GM23338 (cell line): ENCODE results near the gene ALDH6A1. TPM values are rescaled to one million over a fixed set of nuclear protein-coding genes. Genes with fewer than 3 reads are reported as not detected.

ENCODE experiments used
- ATAC-seq: fragments of 200-7000 bp; cut with Tn5 transposase; 3 replicates; pipeline ENCODE4 v1.9.1; 2020
- DNase-seq: peaks from one replicate; pipeline ENCODE4 v3.0.0-alpha.2; 2015; ENCODE audit warnings: low spot score
- H2AFZ ChIP-seq: fragments of 200-600 bp; sonication (generic); 2 replicates; pipeline ENCODE4 v1.8.0; 2016; ENCODE audit warnings: antibody characterized with exemption, mild to moderate bottlenecking, moderate library complexity
- H3F3A ChIP-seq: fragments of 200-600 bp; sonication (generic); replicated peaks from 2 replicates; pipeline ENCODE4 v1.8.0; 2017; ENCODE audit warnings: antibody characterized with exemption, mixed run types, low read depth
- H3K27ac ChIP-seq: fragments of 200-600 bp; sonication (generic); 2 replicates; pipeline ENCODE4 v1.6.1; 2016; ENCODE audit warnings: low read depth
- H3K27me3 ChIP-seq: fragments of 200-600 bp; sonication (generic); 2 replicates; pipeline ENCODE4 v1.8.0; 2016; ENCODE audit warnings: mild to moderate bottlenecking, mixed run types, moderate library complexity; ENCODE audit not compliant: insufficient read depth
- H3K36me3 ChIP-seq: fragments of 200-600 bp; sonication (generic); 2 replicates; pipeline ENCODE4 v1.8.0; 2016; ENCODE audit warnings: mild to moderate bottlenecking; ENCODE audit not compliant: insufficient read depth
- H3K4me1 ChIP-seq: fragments of 200-600 bp; sonication (generic); 2 replicates; pipeline ENCODE4 v1.8.0; 2016; ENCODE audit warnings: mild to moderate bottlenecking, moderate library complexity; ENCODE audit not compliant: insufficient read depth
- H3K4me2 ChIP-seq: fragments of 200-600 bp; sonication (generic); 2 replicates; pipeline ENCODE4 v1.7.1; 2017; ENCODE audit warnings: mixed run types
- H3K4me3 ChIP-seq: fragments of 200-600 bp; sonication (generic); 2 replicates; pipeline ENCODE4 v1.6.1; 2016; ENCODE audit warnings: mixed run types
- H3K79me2 ChIP-seq: fragments of 200-600 bp; sonication (generic); replicated peaks from 2 replicates; pipeline ENCODE4 v1.8.0; 2017; ENCODE audit warnings: mild to moderate bottlenecking; ENCODE audit not compliant: insufficient read depth
- H3K9me2 ChIP-seq: fragments of 200-600 bp; sonication (generic); 2 replicates; pipeline ENCODE4 v1.8.0; 2017; ENCODE audit not compliant: insufficient read depth
- H4K20me1 ChIP-seq: fragments of 200-600 bp; sonication (generic); replicated peaks from 2 replicates; pipeline ENCODE4 v1.8.0; 2017; ENCODE audit warnings: mild to moderate bottlenecking; ENCODE audit not compliant: insufficient read depth
- H3K27ac Mint-ChIP-seq: 2 replicates; pipeline ENCODE4 v1.8.0; 2020; ENCODE audit warnings: inconsistent platforms, mild to moderate bottlenecking, moderate library complexity, mixed read lengths
- H3K27me3 Mint-ChIP-seq: 3 replicates; pipeline ENCODE4 v1.8.0; 2022; ENCODE audit warnings: low read depth, mild to moderate bottlenecking, moderate library complexity, mixed read lengths, inconsistent platforms; ENCODE audit not compliant: insufficient read depth, poor library complexity
- H3K36me3 Mint-ChIP-seq: 3 replicates; pipeline ENCODE4 v1.8.0; 2021; ENCODE audit warnings: low read depth, mild to moderate bottlenecking, inconsistent platforms, moderate library complexity, mixed read lengths
- H3K4me1 Mint-ChIP-seq: 3 replicates; pipeline ENCODE4 v1.8.0; 2020; ENCODE audit warnings: mild to moderate bottlenecking, inconsistent platforms, mixed read lengths
- H3K4me3 Mint-ChIP-seq: 3 replicates; pipeline ENCODE4 v1.8.0; 2021; ENCODE audit warnings: moderate library complexity, mild to moderate bottlenecking, inconsistent platforms, mixed read lengths
- H3K9me3 Mint-ChIP-seq: 3 replicates; pipeline ENCODE4 v1.8.0; 2020; ENCODE audit warnings: moderate library complexity, mild to moderate bottlenecking, inconsistent platforms, mixed read lengths
- EZH2 ChIP-seq: fragments of 200-600 bp; sonication (generic); IDR thresholded peaks from one replicate; pipeline ENCODE4 v1.8.0; 2017; ENCODE audit warnings: antibody characterized with exemption, mild to moderate bottlenecking, low read depth; ENCODE audit not compliant: unreplicated experiment
- EZH2phosphoT487 ChIP-seq: fragments of 200-600 bp; sonication (generic); IDR thresholded peaks from one replicate; pipeline ENCODE4 v1.8.1; 2018; ENCODE audit warnings: antibody characterized with exemption; ENCODE audit not compliant: unreplicated experiment
- JUNB ChIP-seq: IDR thresholded peaks from one replicate; pipeline ENCODE4 v1.6.1; 2016; ENCODE audit warnings: antibody characterized with exemption; ENCODE audit not compliant: unreplicated experiment
- NANOG ChIP-seq: IDR thresholded peaks from 2 replicates; pipeline ENCODE4 v1.6.1; 2016; ENCODE audit warnings: antibody characterized with exemption, borderline replicate concordance
- POLR2AphosphoS5 ChIP-seq: IDR thresholded peaks from 2 replicates; pipeline ENCODE4 v1.6.1; 2016; ENCODE audit warnings: antibody characterized with exemption, low read depth
- REST ChIP-seq: IDR thresholded peaks from one replicate; pipeline ENCODE4 v1.6.1; 2018; ENCODE audit warnings: antibody characterized with exemption; ENCODE audit not compliant: unreplicated experiment
- STAT1 ChIP-seq: IDR thresholded peaks from one replicate; pipeline ENCODE4 v1.6.1; 2016; ENCODE audit warnings: antibody characterized with exemption; ENCODE audit not compliant: unreplicated experiment
- ZNF114 ChIP-seq: fragments of 250-450 bp; sonication (Bioruptor Pico); IDR thresholded peaks from 2 replicates; pipeline ENCODE4 v1.5.0; 2020; ENCODE audit warnings: mild to moderate bottlenecking, moderate library complexity
- ZNF331 ChIP-seq: fragments of 250-450 bp; sonication (Bioruptor Pico); IDR thresholded peaks from 2 replicates; pipeline ENCODE4 v1.5.0; 2020; ENCODE audit warnings: low read depth, mild to moderate bottlenecking, moderate library complexity
- polyA plus RNA-seq: library from polyadenylated mRNA; unstranded; fragments of >200 nt; fragmentation: Nextera tagmentation; extraction: Ambion mirVana; gene quantifications from 2 replicates; pipeline ENCODE4 v1.2.1, GENCODE V29; 2016
- total RNA-seq: library from RNA; depleted of rRNA; stranded (reverse); fragments of >200 nt; shearing (Covaris generic); gene quantifications from 2 replicates; pipeline ENCODE4 v1.2.3, GENCODE V29; 2014
- TF ChIP-seq, protein P1 (sequence below), 2 experiments: fragments of 200-600 bp in 1 of 2; sonication (generic) in 1 of 2; conservative IDR thresholded peaks; 2 replicates each; pipeline versions ENCODE4 v1.5.1 to v1.6.1; 2016 to 2017; ENCODE audit warnings: antibody characterized with exemption in 2 of 2, low read depth in 2 of 2, mild to moderate bottlenecking in 2 of 2, moderate library complexity in 1 of 2
- TF ChIP-seq, protein P2 (sequence below): IDR thresholded peaks from 2 replicates; pipeline ENCODE4 v1.6.1; 2016; ENCODE audit warnings: antibody characterized with exemption
- TF ChIP-seq, protein P3 (sequence below): fragments of 250-450 bp; sonication (Bioruptor Pico); IDR thresholded peaks from 2 replicates; pipeline ENCODE4 v1.5.0; 2020; ENCODE audit warnings: mild to moderate bottlenecking, moderate library complexity

ALDH6A1 gene
- total and polyA plus RNA-seq, 2 experiments from 2014 or later, result 16.1 to 28.0 TPM

- TF ChIP-seq, protein P1, sequence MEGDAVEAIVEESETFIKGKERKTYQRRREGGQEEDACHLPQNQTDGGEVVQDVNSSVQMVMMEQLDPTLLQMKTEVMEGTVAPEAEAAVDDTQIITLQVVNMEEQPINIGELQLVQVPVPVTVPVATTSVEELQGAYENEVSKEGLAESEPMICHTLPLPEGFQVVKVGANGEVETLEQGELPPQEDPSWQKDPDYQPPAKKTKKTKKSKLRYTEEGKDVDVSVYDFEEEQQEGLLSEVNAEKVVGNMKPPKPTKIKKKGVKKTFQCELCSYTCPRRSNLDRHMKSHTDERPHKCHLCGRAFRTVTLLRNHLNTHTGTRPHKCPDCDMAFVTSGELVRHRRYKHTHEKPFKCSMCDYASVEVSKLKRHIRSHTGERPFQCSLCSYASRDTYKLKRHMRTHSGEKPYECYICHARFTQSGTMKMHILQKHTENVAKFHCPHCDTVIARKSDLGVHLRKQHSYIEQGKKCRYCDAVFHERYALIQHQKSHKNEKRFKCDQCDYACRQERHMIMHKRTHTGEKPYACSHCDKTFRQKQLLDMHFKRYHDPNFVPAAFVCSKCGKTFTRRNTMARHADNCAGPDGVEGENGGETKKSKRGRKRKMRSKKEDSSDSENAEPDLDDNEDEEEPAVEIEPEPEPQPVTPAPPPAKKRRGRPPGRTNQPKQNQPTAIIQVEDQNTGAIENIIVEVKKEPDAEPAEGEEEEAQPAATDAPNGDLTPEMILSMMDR (conservative IDR thresholded peaks at IDR 0.05; ENCODE audit: low read depth in 2 of 2), result no peak
- TF ChIP-seq NANOG, result no peak
- TF ChIP-seq POLR2AphosphoS5, result no peak
- no peak for TF ChIP-seq ZNF114 (CRISPR knock-in tag)
- no peak for TF ChIP-seq EZH2
- TF ChIP-seq JUNB, result no peak
- no peak for TF ChIP-seq REST
- no peak for TF ChIP-seq ZNF331 (CRISPR knock-in tag)
- TF ChIP-seq STAT1, result no peak
- TF ChIP-seq, protein P2, sequence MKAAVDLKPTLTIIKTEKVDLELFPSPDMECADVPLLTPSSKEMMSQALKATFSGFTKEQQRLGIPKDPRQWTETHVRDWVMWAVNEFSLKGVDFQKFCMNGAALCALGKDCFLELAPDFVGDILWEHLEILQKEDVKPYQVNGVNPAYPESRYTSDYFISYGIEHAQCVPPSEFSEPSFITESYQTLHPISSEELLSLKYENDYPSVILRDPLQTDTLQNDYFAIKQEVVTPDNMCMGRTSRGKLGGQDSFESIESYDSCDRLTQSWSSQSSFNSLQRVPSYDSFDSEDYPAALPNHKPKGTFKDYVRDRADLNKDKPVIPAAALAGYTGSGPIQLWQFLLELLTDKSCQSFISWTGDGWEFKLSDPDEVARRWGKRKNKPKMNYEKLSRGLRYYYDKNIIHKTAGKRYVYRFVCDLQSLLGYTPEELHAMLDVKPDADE, result no peak
- no peak for TF ChIP-seq EZH2phosphoT487
- TF ChIP-seq, protein P3, sequence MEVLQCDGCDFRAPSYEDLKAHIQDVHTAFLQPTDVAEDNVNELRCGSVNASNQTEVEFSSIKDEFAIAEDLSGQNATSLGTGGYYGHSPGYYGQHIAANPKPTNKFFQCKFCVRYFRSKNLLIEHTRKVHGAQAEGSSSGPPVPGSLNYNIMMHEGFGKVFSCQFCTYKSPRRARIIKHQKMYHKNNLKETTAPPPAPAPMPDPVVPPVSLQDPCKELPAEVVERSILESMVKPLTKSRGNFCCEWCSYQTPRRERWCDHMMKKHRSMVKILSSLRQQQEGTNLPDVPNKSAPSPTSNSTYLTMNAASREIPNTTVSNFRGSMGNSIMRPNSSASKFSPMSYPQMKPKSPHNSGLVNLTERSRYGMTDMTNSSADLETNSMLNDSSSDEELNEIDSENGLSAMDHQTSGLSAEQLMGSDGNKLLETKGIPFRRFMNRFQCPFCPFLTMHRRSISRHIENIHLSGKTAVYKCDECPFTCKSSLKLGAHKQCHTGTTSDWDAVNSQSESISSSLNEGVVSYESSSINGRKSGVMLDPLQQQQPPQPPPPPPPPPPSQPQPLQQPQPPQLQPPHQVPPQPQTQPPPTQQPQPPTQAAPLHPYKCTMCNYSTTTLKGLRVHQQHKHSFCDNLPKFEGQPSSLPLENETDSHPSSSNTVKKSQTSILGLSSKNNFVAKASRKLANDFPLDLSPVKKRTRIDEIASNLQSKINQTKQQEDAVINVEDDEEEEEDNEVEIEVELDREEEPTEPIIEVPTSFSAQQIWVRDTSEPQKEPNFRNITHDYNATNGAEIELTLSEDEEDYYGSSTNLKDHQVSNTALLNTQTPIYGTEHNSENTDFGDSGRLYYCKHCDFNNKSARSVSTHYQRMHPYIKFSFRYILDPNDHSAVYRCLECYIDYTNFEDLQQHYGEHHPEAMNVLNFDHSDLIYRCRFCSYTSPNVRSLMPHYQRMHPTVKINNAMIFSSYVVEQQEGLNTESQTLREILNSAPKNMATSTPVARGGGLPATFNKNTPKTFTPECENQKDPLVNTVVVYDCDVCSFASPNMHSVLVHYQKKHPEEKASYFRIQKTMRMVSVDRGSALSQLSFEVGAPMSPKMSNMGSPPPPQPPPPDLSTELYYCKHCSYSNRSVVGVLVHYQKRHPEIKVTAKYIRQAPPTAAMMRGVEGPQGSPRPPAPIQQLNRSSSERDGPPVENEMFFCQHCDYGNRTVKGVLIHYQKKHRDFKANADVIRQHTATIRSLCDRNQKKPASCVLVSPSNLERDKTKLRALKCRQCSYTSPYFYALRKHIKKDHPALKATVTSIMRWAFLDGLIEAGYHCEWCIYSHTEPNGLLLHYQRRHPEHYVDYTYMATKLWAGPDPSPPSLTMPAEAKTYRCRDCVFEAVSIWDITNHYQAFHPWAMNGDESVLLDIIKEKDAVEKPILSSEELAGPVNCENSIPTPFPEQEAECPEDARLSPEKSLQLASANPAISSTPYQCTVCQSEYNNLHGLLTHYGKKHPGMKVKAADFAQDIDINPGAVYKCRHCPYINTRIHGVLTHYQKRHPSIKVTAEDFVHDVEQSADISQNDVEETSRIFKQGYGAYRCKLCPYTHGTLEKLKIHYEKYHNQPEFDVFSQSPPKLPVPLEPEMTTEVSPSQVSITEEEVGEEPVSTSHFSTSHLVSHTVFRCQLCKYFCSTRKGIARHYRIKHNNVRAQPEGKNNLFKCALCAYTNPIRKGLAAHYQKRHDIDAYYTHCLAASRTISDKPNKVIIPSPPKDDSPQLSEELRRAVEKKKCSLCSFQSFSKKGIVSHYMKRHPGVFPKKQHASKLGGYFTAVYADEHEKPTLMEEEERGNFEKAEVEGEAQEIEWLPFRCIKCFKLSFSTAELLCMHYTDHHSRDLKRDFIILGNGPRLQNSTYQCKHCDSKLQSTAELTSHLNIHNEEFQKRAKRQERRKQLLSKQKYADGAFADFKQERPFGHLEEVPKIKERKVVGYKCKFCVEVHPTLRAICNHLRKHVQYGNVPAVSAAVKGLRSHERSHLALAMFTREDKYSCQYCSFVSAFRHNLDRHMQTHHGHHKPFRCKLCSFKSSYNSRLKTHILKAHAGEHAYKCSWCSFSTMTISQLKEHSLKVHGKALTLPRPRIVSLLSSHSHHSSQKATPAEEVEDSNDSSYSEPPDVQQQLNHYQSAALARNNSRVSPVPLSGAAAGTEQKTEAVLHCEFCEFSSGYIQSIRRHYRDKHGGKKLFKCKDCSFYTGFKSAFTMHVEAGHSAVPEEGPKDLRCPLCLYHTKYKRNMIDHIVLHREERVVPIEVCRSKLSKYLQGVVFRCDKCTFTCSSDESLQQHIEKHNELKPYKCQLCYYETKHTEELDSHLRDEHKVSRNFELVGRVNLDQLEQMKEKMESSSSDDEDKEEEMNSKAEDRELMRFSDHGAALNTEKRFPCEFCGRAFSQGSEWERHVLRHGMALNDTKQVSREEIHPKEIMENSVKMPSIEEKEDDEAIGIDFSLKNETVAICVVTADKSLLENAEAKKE (CRISPR knock-in tag), result no peak
- no peaks in the 10 kb centered on the region for H3K9me2 ChIP-seq
- peaks cover 10% of the 10 kb centered on the region; the same call in 1 of the 2 replicates for H3K36me3 ChIP-seq
- no peak overlapping the region for H3K4me3 Mint-ChIP-seq
- ATAC-seq (no peak), DNase-seq (no peak)
- H3K4me3 ChIP-seq, result no peak overlapping the region
- no peak overlapping the region for H2AFZ ChIP-seq
- H3K4me1 ChIP-seq, result no peaks in the 10 kb centered on the region
- H4K20me1 ChIP-seq, result 0 out of 2 replicates have a peak, but pooled peaks cover 3% of the 10 kb centered on the region
- H3K27ac ChIP-seq, result no peak overlapping the region
- no peak overlapping the region for H3K4me2 ChIP-seq
- H3K4me1 Mint-ChIP-seq, result no peaks in the 10 kb centered on the region
- H3K36me3 Mint-ChIP-seq, result peaks cover 20% of the 10 kb centered on the region
- no peaks in the 10 kb centered on the region for H3F3A ChIP-seq
- no peaks in the 10 kb centered on the region for H3K79me2 ChIP-seq
- no peaks in the 10 kb centered on the region; the same call in 1 of the 3 replicates for H3K9me3 Mint-ChIP-seq
- no peaks in the 10 kb centered on the region for H3K27me3 Mint-ChIP-seq
- H3K27ac Mint-ChIP-seq, result no peak overlapping the region
- no peaks in the 10 kb centered on the region for H3K27me3 ChIP-seq
Measured at GRCh38 chr14:74127634-74128033, 43.4 kb upstream of the ALDH6A1 start.
